T1000 (cell line): ENCODE results near the gene SNRPA.
A peak's percentile ranks its signal among the peaks of the same experiment; 100 is the strongest.
"Not testable (repeated sequence)": the region's sequence is repeated elsewhere in the genome, so short reads cannot be mapped to it uniquely, and the experiment has no call there.

Experiments
- DNase-seq: peaks from one replicate; lab custom pipeline; 2025; ENCODE audit warnings: mixed read lengths; lab: John Stamatoyannopoulos, UW

Gene SNRPA

GRCh38 chr19:40777645-40777936 is 26.6 kb downstream of the SNRPA start:
- no peak for DNase-seq

- peak; percentile 99 for DNase-seq
Measured at GRCh38 chr19:40777937-40778705, 27.1 kb downstream of the SNRPA start, which contains the start of gene RAB4B. RAB4B (plus strand) TSS chr19:40778247; CDS start chr19:40778376, 129 bp downstream.

- no peak for DNase-seq
Measured at GRCh38 chr19:40778706-40779284, 27.8 kb downstream of the SNRPA start.

- no peak for DNase-seq
Measured at GRCh38 chr19:40780582-40780981, 29.6 kb downstream of the SNRPA start.

- no peak for DNase-seq
Measured at GRCh38 chr19:40781140-40781539, 30.1 kb downstream of the SNRPA start.

- no peak for DNase-seq
Measured at GRCh38 chr19:40783711-40784110, 32.7 kb downstream of the SNRPA start.

GRCh38 chr19:40784146-40784545 is 33.1 kb downstream of the SNRPA start:
- not testable (repeated sequence) for DNase-seq

- DNase-seq: no peak
Measured at GRCh38 chr19:40785526-40785925, 34.5 kb downstream of the SNRPA start.

GRCh38 chr19:40786060-40787037 is 35.3 kb downstream of the SNRPA start:
- DNase-seq: no peak

GRCh38 chr19:40791349-40791748 is 40.3 kb downstream of the SNRPA start:
- DNase-seq: no peak

GRCh38 chr19:40791996-40792395 is 41.0 kb downstream of the SNRPA start:
- no peak for DNase-seq

GRCh38 chr19:40797166-40797962 is 46.4 kb downstream of the SNRPA start:
- DNase-seq: no peak

- no peak for DNase-seq
Measured at GRCh38 chr19:40797963-40798682, 47.1 kb downstream of the SNRPA start.

- DNase-seq: peak; percentile 99
Measured at GRCh38 chr19:40798683-40799557, 47.9 kb downstream of the SNRPA start, which contains the start of gene EGLN2. EGLN2 (plus strand) TSS chr19:40799191; CDS start chr19:40800573, 1,382 bp downstream.

GRCh38 chr19:40799558-40800338 is 48.7 kb downstream of the SNRPA start:
- no peak for DNase-seq

- no peak for DNase-seq
Measured at GRCh38 chr19:40800339-40800996, 49.5 kb downstream of the SNRPA start.

- DNase-seq: no peak
Measured at GRCh38 chr19:40800997-40801377, 50.0 kb downstream of the SNRPA start.

GRCh38 chr19:40801426-40802299 is 50.7 kb downstream of the SNRPA start:
- no peak for DNase-seq
